GM10266 (cell line): ENCODE measurements around the gene PLCD3.

Experiments
- DNase-seq: peaks from one replicate; pipeline ENCODE4 v3.0.0; 2012; ENCODE audit errors: extremely low spot score
- CTCF ChIP-seq: IDR thresholded peaks from 2 replicates; pipeline ENCODE4 v1.5.1; 2012; ENCODE audit warnings: mild to moderate bottlenecking, low read depth; ENCODE audit not compliant: control insufficient read depth, insufficient read depth; ENCODE audit errors: missing control alignments

The PLCD3 gene

GRCh38 chr17:45149037-45149668 lies 16.8 kb upstream of the PLCD3 start:
- DNase-seq: peak; percentile 71
- peak; percentile 93 for TF ChIP-seq CTCF

GRCh38 chr17:45148183-45149036 lies 16.1 kb upstream of the PLCD3 start, which contains the start of gene HEXIM1:
Gene HEXIM1 (plus strand): TSS chr17:45148475. CDS start chr17:45149191, 716 bp downstream.
- no peak for TF ChIP-seq CTCF
- peak; percentile 97 for DNase-seq

GRCh38 chr17:45147581-45148182 lies 15.4 kb upstream of the PLCD3 start:
- DNase-seq: peak; percentile 73
- no peak for TF ChIP-seq CTCF

GRCh38 chr17:45146890-45147580 lies 14.7 kb upstream of the PLCD3 start:
- DNase-seq: peak; percentile 70
- TF ChIP-seq CTCF: no peak

- DNase-seq: no peak
- TF ChIP-seq CTCF: no peak
Measured at GRCh38 chr17:45146592-45146889, 14.2 kb upstream of the PLCD3 start.

- no peak for DNase-seq
- no peak for TF ChIP-seq CTCF
Measured at GRCh38 chr17:45146166-45146565, 13.9 kb upstream of the PLCD3 start.
